SK-N-DZ (cell line): ENCODE data around the gene SORBS1.
"Not testable (repeated sequence)": the region's sequence is repeated elsewhere in the genome, so short reads cannot be mapped to it uniquely, and the experiment has no call there.

ENCODE experiments used
- DNase-seq: peaks from one replicate; pipeline ENCODE4 v3.0.0-alpha.2; 2015; ENCODE audit warnings: low spot score

SORBS1 gene

DNA sequence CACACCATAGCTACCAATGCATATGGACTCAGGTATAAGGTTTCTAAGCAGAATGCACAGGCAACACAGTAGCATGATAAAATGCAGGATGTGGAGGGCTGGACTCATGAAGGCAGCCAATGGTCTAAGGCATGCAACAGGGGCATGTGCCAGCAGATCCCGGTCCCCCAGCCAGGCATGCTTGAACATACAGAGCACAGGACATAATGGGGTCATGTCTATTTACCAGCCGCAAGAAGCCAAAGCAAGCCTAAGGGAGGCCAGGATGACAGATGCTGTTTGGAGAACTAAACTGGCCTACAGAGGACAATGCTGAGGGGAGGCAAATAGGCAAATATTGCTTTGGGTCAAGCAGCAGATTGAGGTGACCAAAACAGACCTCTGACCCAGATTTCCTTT is 210.3 kb downstream of the SORBS1 start:
- DNase-seq: no peak

DNA sequence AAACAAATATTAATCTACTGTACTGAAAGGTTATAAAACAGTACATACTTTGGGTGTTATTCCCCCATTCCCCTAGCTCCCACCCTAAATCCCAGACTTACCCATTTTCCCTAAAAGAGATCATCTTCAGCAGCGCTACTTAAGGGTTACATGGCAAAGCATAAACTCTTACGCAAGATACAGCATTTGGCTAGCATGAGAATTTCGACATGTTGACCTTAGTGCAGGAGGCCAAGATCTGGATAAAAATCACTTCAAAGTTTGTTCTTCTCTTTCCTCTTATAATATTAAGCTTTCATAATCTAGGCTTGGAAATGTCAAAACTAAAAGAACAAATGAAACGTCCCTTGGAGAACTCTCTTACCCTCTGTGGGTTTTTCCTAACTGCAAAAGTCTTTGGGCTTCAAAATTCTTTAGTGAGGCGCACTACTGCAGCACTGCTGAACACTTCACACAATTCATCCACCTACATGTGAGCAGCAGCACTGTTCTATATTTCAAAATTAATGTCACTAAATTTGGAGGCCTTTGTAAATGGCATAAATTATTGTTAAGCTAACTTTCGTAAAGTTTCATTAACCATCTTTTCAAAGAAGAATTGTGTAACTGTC is 210.8 kb downstream of the SORBS1 start:
- no peak for DNase-seq

DNA sequence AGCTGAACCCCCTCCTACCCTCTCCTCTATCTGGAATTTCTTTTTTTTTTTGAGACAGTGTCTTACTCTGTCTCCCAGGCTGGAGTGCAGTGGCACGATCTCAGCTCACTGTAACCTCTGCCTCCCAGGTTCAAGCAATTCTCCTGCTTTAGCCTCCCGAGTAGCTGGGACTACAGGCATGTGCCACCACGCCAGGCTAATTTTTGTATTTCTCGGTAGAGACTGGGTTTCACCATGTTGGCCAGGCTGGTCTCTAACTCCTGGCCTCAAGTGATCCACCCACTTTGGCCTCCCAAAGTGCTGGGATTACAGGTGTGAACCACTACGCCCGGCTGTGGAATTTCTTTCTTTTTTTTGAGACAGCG is 213.8 kb downstream of the SORBS1 start:
- not testable (repeated sequence) for DNase-seq

DNA sequence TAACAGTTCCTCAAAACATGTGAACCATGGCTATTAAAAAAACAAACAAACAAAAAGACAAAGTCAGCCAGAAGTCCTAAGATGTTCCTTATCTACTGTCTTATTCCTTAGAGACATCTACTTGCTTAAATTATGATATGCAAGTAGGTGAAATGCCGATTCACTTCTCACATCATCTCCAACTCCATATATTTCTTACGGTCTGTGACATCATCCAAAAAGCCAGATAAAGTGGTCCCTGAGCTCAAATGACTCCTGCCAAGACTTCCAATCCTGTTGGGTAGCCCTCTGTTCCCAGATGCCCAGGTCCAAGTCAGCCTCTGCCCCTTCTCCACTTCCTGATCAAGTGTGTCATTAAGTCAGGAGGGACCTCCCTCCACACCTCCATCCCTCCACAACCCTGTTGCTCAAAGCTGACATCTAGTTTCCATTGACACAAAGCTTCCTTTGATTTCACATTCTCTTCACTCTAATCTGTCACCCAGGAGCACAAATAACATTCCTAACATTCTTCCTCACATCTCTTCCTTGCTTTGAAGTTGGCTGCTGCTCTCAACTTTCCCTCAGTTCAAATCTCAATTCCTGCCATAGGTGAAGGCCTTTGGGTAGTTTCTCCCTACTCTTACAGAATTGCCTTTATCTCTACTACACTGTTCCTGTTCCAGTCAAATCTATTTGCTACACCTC is 214.3 kb downstream of the SORBS1 start:
- DNase-seq: no peak

DNA sequence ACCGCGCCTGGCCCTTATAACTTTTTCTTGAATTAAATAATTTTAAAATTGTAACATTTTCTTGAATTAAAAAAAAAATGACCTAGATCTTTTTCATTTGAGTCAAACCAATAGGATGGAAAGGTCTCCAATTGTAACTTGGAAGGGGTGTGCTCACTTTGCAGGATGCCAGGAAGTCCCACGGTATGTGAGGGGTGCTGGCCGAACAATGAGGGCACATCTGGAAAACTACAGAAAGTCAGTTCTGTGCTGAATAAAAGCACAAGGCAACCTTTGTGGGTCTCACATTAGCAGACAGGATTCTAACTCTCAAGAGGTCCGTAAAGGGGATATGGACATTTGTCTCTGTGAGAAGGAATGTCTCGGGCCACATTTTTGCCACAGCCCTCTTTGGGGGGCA is 217.6 kb downstream of the SORBS1 start:
- DNase-seq: no peak

DNA sequence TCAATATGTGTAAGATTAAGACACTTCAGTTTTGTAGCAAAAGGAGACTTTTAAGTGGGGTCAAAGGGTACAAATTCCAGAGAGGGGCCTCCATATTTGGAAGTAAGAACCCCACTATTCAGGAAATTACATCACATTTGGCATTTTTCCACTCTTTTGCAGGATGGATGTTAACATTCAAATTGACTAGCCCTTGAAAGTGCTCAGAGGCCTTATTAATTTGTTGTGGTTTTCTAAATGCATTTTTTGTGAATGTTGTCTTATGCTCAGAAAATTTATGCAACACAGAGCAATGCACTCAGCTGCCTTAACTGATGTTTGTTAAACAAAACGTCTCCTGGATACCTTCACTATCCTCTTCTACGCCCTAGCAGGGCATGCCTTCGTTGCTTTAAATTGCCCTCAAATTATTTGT is 219.4 kb downstream of the SORBS1 start:
- no peak for DNase-seq

DNA sequence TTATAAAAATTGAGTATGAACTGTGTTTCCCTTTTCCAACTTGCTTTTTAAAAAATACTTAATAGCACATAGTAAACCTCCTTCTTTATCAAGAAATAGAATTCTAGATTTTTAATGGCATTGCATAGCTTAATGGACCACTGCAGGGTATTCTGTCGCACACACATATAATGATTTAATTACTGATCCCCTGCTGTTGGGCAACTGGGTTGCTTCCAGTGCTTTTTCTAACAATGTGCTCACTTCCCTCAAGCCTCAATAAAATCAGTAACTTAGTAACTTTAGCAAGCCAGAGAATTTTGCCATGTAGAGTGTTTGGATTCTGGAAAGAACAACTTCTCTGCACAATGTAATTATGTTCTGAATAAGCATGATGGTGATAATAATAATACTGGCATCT is 221.3 kb downstream of the SORBS1 start:
- DNase-seq: no peak

DNA sequence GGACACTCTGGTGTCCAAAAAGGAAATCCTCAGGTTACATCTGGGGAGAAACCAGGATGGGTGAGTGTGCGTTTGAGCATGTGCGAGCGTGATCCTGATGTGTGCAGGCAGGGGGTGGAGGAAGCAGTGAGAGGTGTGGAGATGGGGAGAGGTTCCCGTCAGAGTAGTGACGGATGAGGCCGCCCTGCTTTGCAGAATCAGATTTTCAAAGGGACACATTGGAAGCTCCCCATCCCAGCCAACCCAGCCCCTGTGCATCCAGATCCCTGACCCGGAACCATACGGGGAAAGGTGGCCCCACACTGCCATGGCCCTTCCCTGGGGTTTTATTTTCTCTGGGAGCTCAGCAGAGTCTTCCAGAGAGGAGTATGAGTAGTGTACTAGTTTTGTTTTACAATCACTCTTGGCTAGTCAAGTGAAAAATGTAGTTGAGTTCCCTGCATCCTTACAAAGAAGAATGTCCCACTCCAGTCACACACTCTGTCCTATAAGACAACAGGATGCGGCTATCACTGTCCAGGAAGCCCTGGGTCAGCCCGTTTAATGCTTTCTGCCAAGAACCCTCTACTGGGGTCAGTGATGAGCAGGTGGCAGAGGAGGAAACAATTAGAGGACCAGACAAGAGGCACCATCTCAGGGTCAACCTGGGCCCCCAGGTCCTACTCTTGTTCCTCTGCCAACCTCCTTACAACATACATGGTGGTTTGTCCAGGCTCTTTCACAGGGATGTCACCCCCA is 223.6 kb downstream of the SORBS1 start:
- no peak for DNase-seq

DNA sequence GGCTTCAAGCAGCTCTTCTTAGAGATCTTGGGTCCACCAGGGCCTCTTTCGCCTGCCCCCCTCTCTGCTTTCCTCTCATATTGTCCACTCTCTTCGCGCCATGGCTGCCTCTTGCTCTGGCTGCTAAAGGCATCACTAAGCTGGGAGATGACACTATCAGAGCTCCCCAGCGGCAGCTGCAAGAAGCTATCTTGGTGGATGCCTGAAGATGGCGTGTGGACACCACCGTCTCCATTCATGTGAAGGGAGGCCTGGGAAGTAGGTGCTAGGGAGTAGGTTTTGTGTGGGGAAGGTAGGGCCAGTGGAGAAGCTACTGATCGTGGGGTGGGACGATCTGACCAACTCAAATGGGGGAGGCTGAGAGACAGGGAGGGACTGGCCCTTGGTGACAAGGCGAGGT is 224.5 kb downstream of the SORBS1 start:
- no peak for DNase-seq

DNA sequence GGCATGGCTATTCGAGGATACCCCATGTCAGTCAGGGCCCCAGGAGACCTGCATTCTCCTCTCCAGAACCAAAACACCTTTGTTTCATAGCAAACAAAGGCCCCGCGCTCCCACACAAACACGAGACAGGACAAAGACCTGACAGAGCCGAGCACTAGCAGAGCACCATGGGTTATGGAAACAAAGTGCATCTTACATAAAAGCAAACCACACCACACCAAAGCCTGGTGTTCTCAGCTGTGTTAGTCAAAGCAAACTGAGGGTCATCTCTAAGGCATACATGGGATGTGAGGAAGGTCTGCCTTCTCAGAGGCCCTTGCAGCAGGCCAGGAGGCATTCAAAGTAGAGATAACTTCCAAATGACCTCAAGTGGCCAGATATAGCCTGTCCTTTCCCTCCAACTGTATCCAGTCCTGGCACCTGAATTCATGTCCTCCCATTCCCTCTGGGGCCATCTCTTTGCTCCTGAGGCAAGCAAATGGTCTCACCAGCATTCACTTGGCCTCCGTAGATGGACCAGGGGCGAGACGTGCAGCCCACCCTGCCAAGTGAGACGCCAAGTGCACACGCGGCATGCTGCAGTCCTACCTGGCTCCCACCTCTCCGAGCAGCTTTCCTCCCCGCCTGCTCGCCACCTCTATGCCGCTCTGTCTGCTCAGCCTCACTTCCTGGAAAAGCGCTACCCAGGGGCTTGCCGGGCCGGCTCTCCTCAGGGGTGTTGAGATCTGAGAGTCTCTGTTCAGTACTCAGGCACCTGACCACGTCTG is 225.1 kb downstream of the SORBS1 start:
- DNase-seq: no peak

DNA sequence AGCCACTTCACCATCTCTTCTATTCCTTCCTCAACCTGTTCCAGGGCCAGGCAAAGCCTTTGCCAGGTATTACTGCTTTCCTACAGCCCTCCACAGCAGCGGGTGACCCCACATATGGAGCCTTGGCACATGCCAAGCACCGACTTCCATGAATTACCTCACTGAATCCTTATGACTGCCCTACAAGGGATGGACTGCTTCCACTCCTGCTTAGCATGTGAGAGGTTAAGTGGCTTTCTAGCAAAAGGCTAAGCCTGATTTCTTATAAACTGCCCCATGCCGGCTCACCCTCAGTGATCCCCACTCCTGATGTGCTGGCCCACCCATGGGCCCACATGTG is 226.4 kb downstream of the SORBS1 start:
- no peak for DNase-seq

DNA sequence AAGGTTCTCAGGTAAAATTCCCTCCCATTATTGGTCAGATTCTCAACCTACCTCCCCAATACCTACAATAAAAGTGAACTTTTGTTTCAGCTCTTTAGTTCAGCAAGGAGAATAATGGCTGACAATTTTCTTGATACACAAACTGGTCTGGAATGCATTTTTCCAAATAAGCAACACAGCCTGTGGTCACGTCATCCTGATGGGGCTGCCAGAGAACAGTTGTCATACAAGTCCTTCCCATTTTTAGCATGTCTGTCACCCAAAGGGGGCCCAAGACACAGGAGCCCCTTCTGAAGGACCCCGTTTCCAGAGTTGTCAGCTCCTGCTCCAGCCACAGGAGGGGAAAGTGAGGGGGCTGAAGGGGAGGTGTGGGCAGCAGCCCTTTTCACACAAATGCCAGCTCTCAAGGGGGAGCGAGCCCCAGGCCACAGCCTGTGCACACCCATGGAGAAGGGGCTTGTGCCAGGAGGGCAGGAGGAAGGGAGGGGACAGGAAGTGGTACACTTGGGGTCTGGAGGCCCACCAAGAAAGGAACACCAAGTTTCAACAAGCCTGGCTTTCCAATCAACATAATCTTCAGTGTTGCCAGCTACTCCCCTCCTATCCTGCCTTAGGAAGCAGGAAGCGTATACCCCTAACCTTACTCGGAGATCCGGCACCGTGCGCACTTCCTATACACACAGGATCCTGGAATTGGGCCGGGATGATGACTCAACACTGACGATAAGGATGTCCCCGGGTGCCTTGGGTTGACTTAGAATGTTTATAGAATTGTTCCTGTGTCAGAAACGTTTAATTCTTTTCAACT is 227.0 kb downstream of the SORBS1 start:
- DNase-seq: no peak

DNA sequence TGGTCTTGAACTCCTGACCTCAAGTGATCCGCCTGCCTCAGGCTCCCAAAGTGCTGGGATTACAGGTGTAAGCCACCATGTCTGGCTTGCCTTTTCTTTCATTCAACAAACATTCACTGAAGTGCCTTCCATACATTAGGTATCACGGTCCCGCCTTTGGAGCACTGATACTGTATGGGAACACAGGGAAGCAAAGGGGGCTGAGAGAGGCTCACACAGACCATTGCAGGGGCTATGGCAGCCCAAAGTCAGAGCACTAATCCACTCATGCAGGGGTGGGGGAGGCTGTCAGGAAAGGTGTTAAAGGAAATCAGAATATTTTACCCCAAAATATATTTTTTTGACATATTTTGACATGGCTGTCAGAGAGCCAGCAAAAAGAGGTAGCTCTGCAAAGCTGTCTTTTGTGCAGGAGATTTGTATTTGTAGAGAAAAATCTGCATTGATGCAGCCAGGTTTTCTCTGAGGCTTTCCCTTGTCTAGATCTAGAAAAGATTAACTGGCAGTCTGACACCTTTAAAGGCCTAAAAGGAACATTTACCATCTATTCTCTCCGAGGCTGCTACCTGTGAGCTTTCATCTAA is 228.4 kb downstream of the SORBS1 start:
- DNase-seq: no peak

DNA sequence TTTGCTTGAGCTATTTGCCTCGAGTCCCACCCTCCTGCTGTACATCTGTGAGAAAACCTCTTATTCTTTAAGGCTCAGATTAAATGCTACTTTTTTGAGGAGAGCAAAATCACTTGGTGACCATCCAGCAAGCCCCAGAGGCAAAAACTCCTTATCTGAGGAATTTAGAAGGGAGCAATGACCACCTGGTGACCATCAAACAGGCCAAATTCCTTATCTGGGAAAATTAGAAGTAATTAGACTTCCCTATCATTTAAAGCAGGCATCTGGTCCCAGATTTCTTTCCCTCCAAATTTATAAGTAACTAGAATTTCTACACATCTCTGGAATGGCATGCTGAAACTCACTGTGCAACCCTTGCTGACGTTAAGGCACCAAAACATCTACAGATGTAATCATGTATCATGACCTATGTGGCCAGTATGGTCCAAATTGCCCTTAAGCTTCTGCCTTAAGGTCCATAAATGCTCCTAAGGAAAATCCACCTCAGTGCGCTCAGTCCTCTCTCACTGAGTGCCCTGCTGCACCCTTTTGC is 229.5 kb downstream of the SORBS1 start:
- no peak for DNase-seq

DNA sequence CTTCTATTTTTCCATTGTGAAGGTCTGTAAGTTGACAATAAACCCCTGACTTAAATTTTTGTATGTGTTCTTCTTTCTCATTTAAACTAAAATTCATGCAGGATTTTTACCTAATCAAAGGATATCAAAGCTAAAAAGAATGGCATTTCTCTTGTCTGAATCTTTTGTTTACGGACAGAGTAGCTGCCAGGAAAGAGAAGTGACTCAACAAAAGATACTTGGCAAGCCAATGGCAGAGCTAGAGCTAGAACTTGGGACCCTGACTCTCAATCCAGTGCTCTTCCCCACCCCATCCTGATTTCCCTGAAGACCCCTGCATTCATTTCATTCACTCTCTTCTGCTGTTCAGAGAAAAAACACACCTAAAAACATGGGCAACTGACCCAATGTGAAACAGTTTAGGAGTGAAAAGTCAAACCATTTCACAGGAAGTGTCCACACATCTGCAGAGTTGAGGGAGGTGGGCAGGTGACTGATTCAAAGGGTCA is 230.2 kb downstream of the SORBS1 start:
- DNase-seq: no peak

DNA sequence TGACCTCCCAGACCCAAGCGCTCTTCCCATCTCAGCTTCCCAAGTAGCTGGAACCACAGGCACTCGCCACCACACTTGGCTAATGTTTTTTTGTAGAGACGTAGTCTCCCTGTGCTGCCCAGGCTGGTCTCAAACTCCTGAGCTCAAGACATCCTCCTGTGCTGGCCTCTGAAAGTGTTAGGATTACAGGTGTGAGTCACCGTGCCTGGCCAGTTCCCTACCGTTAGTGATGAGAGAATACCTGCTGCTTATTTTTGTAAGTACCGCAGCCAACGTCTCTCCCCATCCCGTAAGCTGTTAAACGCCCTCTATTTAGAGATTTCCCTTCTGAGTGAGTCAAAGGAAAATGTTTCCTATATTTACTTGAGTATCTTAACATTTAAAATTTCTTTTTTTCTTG is 231.9 kb downstream of the SORBS1 start:
- DNase-seq: no peak

DNA sequence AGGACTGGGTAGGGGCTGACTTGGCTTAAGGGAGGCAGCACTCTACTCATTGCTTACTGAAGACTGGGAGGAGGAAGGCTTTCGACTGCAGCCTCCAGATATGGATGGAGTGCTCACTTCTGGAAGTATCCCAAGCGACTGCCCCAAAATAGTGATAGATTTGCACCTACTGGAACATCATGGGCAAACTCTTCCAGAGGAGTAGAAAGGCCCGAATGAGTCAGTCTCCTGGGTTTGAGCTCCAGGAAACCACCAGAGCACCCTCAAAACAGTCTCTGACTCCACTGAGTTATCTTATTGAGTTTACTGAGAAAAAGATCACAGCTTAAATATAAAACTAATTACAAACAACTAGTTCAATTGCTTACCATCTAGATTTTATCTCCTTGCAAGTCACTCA is 233.2 kb downstream of the SORBS1 start:
- no peak for DNase-seq

DNA sequence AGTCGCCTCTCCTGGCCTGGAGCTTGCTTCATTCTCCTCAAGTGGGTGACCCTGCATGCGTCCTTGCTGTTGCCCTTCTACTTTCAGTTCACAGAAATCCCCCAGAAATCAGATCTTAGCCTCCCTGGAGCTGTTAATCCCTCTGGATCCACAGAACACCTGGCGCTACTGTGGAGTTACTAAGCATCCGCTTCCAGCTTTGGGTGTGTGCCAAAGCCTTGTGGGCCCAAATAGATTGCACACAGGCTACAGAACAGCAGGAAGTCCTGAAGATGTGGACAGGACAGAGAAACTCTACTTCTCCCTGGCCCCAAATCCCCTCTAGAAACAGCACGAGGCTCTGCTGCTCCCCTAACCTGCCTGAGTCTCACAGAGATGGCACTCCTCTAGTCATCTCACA is 233.8 kb downstream of the SORBS1 start:
- no peak for DNase-seq

DNA sequence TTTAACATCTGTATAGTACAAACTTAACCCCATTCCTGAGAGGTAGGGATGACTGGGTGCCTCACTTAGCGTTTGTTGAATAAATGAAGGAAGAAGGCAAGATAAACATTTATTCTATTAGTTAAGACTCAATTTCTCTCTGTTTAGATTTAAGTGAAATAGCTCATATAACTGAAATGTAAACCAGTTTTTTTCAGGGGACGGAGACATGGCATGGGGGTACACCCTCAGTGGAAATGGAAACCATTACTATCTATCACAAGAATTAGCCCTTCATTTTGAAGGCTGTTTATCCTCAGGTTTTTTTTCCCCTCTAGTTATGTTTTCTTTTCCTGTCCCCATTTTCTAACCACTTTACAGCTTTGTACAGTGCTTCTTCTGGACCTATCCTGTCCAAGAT is 234.8 kb downstream of the SORBS1 start:
- no peak for DNase-seq

DNA sequence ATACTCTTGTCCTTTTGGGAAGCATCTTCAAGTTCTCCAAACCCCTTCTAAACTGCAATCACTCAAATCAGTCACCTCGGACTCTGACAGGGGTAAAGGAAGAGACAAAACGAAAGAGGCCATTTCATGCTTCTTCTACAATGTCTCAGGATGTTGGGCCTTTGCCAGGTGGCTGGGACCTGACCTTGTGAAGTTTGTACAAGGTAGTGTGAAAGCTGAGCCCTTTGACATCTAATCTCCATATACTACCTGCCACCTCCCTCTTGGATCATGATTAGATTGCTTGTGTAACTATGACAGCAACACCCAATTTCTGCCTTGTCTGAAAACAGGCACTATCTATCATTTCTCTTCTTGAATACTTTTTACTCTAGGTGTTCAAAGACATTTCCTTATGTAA is 235.3 kb downstream of the SORBS1 start:
- DNase-seq: no peak
